Neural cell (in vitro differentiated cells): ENCODE data around the gene C12orf42. TPM values are rescaled to one million over a fixed set of nuclear protein-coding genes. Genes with fewer than 3 reads are reported as not detected.

Experiments used
- H2AFZ ChIP-seq: fragments of 200-600, 300-800 bp; sonication (generic), shearing (Covaris generic); 2 replicates; pipeline ENCODE4 v1.6.0; 2014; ENCODE audit warnings: low read depth, mild to moderate bottlenecking, antibody characterized with exemption, low read length, moderate library complexity
- H3F3A ChIP-seq: fragments of 200-600 bp; shearing (Covaris generic); 2 replicates; pipeline ENCODE4 v1.6.1; 2016; ENCODE audit warnings: mild to moderate bottlenecking, moderate library complexity, mixed read lengths, antibody characterized with exemption, low read length; ENCODE audit not compliant: insufficient read depth, poor library complexity, severe bottlenecking
- H3K27ac ChIP-seq: fragments of 200-600, 300-800 bp; sonication (generic), shearing (Covaris generic); 2 replicates; pipeline ENCODE4 v1.5.1; 2014; ENCODE audit warnings: mild to moderate bottlenecking, low read length, moderate library complexity
- H3K27me3 ChIP-seq: fragments of 300-800, 200-600 bp; sonication (generic), shearing (Covaris generic); 2 replicates; pipeline ENCODE4 v1.6.0; 2014; ENCODE audit warnings: mild to moderate bottlenecking, low read depth, low read length, moderate library complexity; ENCODE audit not compliant: insufficient read depth
- H3K36me3 ChIP-seq: fragments of 300-800, 200-600 bp; sonication (generic), shearing (Covaris generic); 2 replicates; pipeline ENCODE4 v1.5.1; 2014; ENCODE audit warnings: mild to moderate bottlenecking, antibody characterized with exemption, low read length, moderate library complexity; ENCODE audit not compliant: insufficient read depth
- H3K4me2 ChIP-seq: fragments of 300-800, 200-600 bp; sonication (generic), shearing (Covaris generic); 2 replicates; pipeline ENCODE4 v1.6.0; 2014; ENCODE audit warnings: mild to moderate bottlenecking, low read length
- H3K4me3 ChIP-seq: fragments of 300-800, 200-600 bp; sonication (generic), shearing (Covaris generic); 2 replicates; pipeline ENCODE4 v1.5.1; 2014; ENCODE audit warnings: mild to moderate bottlenecking, low read length, moderate library complexity
- H3K79me2 ChIP-seq: fragments of 200-600 bp; shearing (Covaris generic); replicated peaks from 2 replicates; pipeline ENCODE4 v1.6.0; 2014; ENCODE audit warnings: mild to moderate bottlenecking, low read length, moderate library complexity; ENCODE audit not compliant: insufficient read depth
- H3K9ac ChIP-seq: fragments of 300-800, 200-600 bp; sonication (generic), shearing (Covaris generic); 2 replicates; pipeline ENCODE4 v1.6.1; 2016; ENCODE audit warnings: mild to moderate bottlenecking, low read length, mixed read lengths
- H3K9me2 ChIP-seq: fragments of 200-600 bp; shearing (Covaris generic); 2 replicates; pipeline ENCODE4 v1.6.1; 2016; ENCODE audit warnings: mild to moderate bottlenecking, low read length, mixed read lengths; ENCODE audit not compliant: insufficient read depth
- H3K9me3 ChIP-seq: fragments of 200-600, 300-800 bp; sonication (generic), shearing (Covaris generic); 2 replicates; pipeline ENCODE4 v1.6.1; 2016; ENCODE audit warnings: mild to moderate bottlenecking, mixed run types, low read length, moderate library complexity, mixed read lengths
- H4K20me1 ChIP-seq: fragments of 200-600 bp; shearing (Covaris generic); 2 replicates; pipeline ENCODE4 v1.6.1; 2016; ENCODE audit warnings: mild to moderate bottlenecking, mixed run types; ENCODE audit not compliant: insufficient read depth
- CTCF ChIP-seq: fragments of 450-650 bp; IDR thresholded peaks from 2 replicates; pipeline ENCODE4 v1.5.1; 2014; ENCODE audit warnings: antibody characterized with exemption, mild to moderate bottlenecking, moderate library complexity; ENCODE audit not compliant: poor library complexity, severe bottlenecking
- EP300 ChIP-seq: fragments of 450-650 bp; conservative IDR thresholded peaks from 2 replicates; pipeline ENCODE4 v1.6.1; 2014; ENCODE audit warnings: antibody characterized with exemption, mild to moderate bottlenecking, moderate library complexity; ENCODE audit not compliant: poor library complexity, severe bottlenecking
- EZH2 ChIP-seq: fragments of 200-600, 300-800 bp; shearing (Covaris generic), sonication (generic); IDR thresholded peaks from 2 replicates; pipeline ENCODE4 v1.6.1; 2014; ENCODE audit warnings: antibody characterized with exemption, low read length, borderline replicate concordance, mild to moderate bottlenecking; ENCODE audit not compliant: insufficient read depth, poor library complexity, severe bottlenecking
- MXI1 ChIP-seq: fragments of 450-650 bp; conservative IDR thresholded peaks from 2 replicates; pipeline ENCODE4 v1.6.1; 2014; ENCODE audit warnings: antibody characterized with exemption, mild to moderate bottlenecking; ENCODE audit not compliant: poor library complexity, severe bottlenecking
- POLR2AphosphoS5 ChIP-seq: IDR thresholded peaks from 2 replicates; pipeline ENCODE4 v1.6.1; 2012
- RAD21 ChIP-seq: fragments of 450-650 bp; conservative IDR thresholded peaks from 2 replicates; pipeline ENCODE4 v1.6.1; 2014; ENCODE audit warnings: antibody characterized with exemption, mild to moderate bottlenecking, moderate library complexity
- REST ChIP-seq: IDR thresholded peaks from 2 replicates; pipeline ENCODE4 v1.6.1; 2012; ENCODE audit warnings: borderline replicate concordance
- SMC3 ChIP-seq: fragments of 450-650 bp; conservative IDR thresholded peaks from 2 replicates; pipeline ENCODE4 v1.6.1; 2014; ENCODE audit warnings: antibody characterized with exemption, mild to moderate bottlenecking, moderate library complexity; ENCODE audit not compliant: poor library complexity
- TAF1 ChIP-seq: IDR thresholded peaks from 2 replicates; pipeline ENCODE4 v1.6.1; 2012; ENCODE audit warnings: low read depth
- polyA plus RNA-seq: library from polyadenylated mRNA; depleted of rRNA; stranded (reverse); fragments of >200 nt; gene quantifications from 2 replicates; pipeline ENCODE4 v1.2.3, GENCODE V29; 2014

The C12orf42 gene
- polyA plus RNA-seq, 1 donor from 2014 or later: 0.54 TPM

GRCh38 chr12:103317220-103317619 lies 178.5 kb downstream of the C12orf42 start:
- Histone ChIP-seq H3K36me3 (no peaks in the 10 kb centered on the region), H3K79me2 (no peaks in the 10 kb centered on the region), H3K4me2 (no peak overlapping the region), H3K9ac (no peak overlapping the region), H2AFZ (no peak overlapping the region), H3K27ac (no peak overlapping the region), H3F3A (no peaks in the 10 kb centered on the region), H3K9me3 (no peaks in the 10 kb centered on the region), H3K9me2 (no peaks in the 10 kb centered on the region), H4K20me1 (no peaks in the 10 kb centered on the region), H3K4me3 (no peak overlapping the region), H3K27me3 (no peaks in the 10 kb centered on the region)
- TF ChIP-seq RAD21 (no peak), EZH2 (no peak)

- Histone ChIP-seq H3K27me3 (no peaks in the 10 kb centered on the region), H3F3A (no peaks in the 10 kb centered on the region), H2AFZ (no peak overlapping the region), H3K9me3 (no peaks in the 10 kb centered on the region), H3K36me3 (no peaks in the 10 kb centered on the region), H3K9ac (no peak overlapping the region), H3K79me2 (no peaks in the 10 kb centered on the region), H3K9me2 (no peaks in the 10 kb centered on the region), H3K4me3 (no peak overlapping the region), H4K20me1 (no peaks in the 10 kb centered on the region), H3K4me2 (no peak overlapping the region), H3K27ac (no peak overlapping the region)
- TF ChIP-seq POLR2AphosphoS5: peak; percentile 21
- TF ChIP-seq RAD21: no peak
- no peak for TF ChIP-seq SMC3
- TF ChIP-seq TAF1: no peak
Observed at GRCh38 chr12:103314786-103315185, 181.0 kb downstream of the C12orf42 start.

GRCh38 chr12:103313894-103314293 lies 181.9 kb downstream of the C12orf42 start:
- H4K20me1 ChIP-seq: no peaks in the 10 kb centered on the region
- no peaks in the 10 kb centered on the region for H3K79me2 ChIP-seq
- no peak overlapping the region for H2AFZ ChIP-seq
- no peak overlapping the region for H3K9ac ChIP-seq
- no peak overlapping the region for H3K27ac ChIP-seq
- no peaks in the 10 kb centered on the region for H3K36me3 ChIP-seq
- no peaks in the 10 kb centered on the region for H3K27me3 ChIP-seq
- no peaks in the 10 kb centered on the region for H3K9me2 ChIP-seq
- no peak overlapping the region for H3K4me3 ChIP-seq
- no peaks in the 10 kb centered on the region for H3K9me3 ChIP-seq
- no peak overlapping the region for H3K4me2 ChIP-seq
- TF ChIP-seq SMC3 (no peak), REST (no peak), TAF1 (no peak), RAD21 (no peak), EP300 (no peak), MXI1 (no peak), EZH2 (no peak), POLR2AphosphoS5 (no peak), CTCF (no peak)
- H3F3A ChIP-seq: no peaks in the 10 kb centered on the region
